NCI-H748 (cell line): ENCODE measurements around the gene MRM3.
"Not testable (repeated sequence)": the region's sequence is repeated elsewhere in the genome, so short reads cannot be mapped to it uniquely, and the experiment has no call there.

Experiments used
- DNase-seq: peaks from one replicate; lab custom pipeline; 2025; ENCODE audit not compliant: unreplicated experiment; lab: John Stamatoyannopoulos, UW

Gene MRM3

GRCh38 chr17:795721-796120 is 13.6 kb downstream of the MRM3 start:
- DNase-seq = no peak

GRCh38 chr17:796609-797008 is 14.5 kb downstream of the MRM3 start:
- no peak for DNase-seq

GRCh38 chr17:797236-797840 is 15.2 kb downstream of the MRM3 start:
- DNase-seq = no peak

- DNase-seq = no peak
Observed at GRCh38 chr17:798246-798645, 16.1 kb downstream of the MRM3 start.

- DNase-seq = no peak
Observed at GRCh38 chr17:799261-799660, 17.1 kb downstream of the MRM3 start.

- DNase-seq = no peak
Observed at GRCh38 chr17:800446-801242, 18.5 kb downstream of the MRM3 start.

GRCh38 chr17:801660-802059 is 19.5 kb downstream of the MRM3 start:
- no peak for DNase-seq

GRCh38 chr17:802481-802880 is 20.3 kb downstream of the MRM3 start:
- no peak for DNase-seq

GRCh38 chr17:802901-803881 is 21.0 kb downstream of the MRM3 start:
- no peak for DNase-seq

- DNase-seq = no peak
Observed at GRCh38 chr17:804541-805435, 22.6 kb downstream of the MRM3 start.

- DNase-seq = not testable (repeated sequence)
Observed at GRCh38 chr17:805886-806285, 23.7 kb downstream of the MRM3 start.

GRCh38 chr17:806346-806745 is 24.2 kb downstream of the MRM3 start:
- DNase-seq = no peak

GRCh38 chr17:806781-807522 is 24.8 kb downstream of the MRM3 start:
- no peak for DNase-seq

- no peak for DNase-seq
Observed at GRCh38 chr17:807523-808294, 25.6 kb downstream of the MRM3 start.

GRCh38 chr17:811051-811784 is 29.1 kb downstream of the MRM3 start:
- DNase-seq = no peak

- no peak for DNase-seq
Observed at GRCh38 chr17:812638-813204, 30.6 kb downstream of the MRM3 start.

GRCh38 chr17:814371-814770 is 32.2 kb downstream of the MRM3 start:
- no peak for DNase-seq

- DNase-seq = no peak
Observed at GRCh38 chr17:819251-819650, 37.1 kb downstream of the MRM3 start.
